C1 segment of cervical spinal cord (tissue), 14 donors: Measurements from ENCODE around the gene CARD11.

Experiments
- DNase-seq, 14 donors: peaks; one replicate each; lab custom pipeline; 2025; lab: John Stamatoyannopoulos, UW

Gene CARD11

DNA sequence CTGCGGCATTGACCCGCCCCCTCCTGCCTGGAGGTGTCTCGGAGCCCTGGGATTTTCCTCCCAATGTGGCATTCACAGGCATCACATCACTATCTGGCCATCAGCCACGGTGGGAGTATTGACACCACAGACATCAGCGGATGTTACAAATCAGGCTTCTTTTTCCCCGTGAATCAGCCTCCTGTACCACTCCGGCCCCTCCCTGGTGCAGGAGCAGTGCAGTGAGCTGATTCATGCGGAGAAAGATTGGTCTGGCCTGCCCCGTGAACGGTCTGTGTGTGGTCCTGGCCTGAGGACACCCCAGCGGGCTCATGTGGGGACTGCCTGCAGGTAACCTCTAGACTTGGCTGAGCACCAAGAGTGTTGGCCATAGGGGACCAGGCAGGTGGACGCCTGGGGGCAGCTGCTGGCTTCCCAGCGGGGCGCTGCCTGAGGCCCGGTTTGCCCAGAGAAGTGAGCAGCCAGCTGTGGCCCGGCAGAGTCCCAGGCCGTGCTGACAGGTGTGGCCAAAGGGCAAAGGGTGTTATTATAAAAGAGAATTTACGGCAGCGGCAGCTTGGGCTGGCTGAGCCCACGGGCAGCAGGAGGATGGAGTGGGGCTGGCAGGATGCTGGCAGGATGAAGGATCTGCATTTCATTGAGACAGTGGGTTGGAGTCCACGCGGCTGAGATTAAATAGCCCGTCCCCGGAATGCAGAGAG, 167.5 kb downstream of the CARD11 start:
- no peak for DNase-seq

DNA sequence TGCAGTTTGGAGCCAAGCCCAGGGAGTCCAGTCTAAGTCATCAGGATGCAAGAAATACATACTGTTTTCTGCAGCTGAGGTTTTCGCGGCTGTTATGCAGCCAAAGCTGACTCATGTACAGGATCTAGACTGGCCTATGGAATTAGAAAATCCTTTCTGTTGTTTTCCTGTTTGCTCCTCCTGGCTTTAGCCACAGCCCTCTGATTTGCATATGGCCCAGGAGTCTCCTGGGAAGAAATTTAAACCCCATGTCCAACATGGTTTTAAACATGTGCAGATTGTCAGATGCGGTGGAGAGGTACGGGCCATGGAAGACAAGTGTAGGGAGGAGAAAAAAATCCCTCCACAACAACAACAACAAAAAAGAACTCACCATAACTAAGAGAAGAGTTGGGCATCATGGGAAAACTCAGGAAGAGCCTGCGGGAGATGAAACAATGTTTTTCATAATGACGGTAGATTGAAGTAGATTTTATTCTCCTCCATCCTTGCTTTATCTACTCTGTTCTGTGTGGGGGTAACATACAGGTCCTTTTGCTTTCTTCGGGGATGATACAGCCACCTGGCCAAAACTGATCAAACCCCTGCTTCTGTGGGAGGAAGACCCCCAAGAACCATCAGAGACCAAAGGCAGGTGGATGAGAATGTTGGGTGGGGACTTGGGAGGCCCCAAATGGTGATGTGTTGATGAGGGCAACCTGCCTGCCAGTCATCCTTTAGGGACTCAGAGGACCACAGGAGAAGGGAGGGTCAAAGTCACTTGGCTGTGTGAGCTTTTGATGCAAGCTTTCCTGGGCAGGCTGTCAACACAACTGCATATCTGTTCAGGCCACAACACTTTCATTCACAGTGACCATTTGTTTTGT, 169.7 kb downstream of the CARD11 start:
- DNase-seq, result no peak

DNA sequence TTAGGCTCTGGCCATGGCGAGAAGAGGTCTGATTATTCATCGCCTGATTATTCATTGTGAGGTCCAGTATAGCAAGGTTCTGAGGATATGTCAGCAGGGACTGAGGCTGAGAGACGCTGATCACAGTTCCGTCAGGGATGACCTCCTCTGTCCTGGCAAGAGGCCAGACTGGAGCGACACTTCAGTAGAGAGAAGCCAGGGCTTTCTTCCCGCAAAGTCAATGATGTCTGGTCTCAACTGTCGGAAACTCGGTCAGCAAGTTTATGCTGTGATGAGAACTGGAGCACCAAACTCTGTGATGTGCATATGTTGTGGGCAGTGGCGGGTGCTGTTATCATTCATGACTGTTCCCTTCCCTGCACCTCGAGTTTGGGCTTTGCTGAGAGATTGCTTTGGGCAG, 170.5 kb downstream of the CARD11 start:
- no peak for DNase-seq

DNA sequence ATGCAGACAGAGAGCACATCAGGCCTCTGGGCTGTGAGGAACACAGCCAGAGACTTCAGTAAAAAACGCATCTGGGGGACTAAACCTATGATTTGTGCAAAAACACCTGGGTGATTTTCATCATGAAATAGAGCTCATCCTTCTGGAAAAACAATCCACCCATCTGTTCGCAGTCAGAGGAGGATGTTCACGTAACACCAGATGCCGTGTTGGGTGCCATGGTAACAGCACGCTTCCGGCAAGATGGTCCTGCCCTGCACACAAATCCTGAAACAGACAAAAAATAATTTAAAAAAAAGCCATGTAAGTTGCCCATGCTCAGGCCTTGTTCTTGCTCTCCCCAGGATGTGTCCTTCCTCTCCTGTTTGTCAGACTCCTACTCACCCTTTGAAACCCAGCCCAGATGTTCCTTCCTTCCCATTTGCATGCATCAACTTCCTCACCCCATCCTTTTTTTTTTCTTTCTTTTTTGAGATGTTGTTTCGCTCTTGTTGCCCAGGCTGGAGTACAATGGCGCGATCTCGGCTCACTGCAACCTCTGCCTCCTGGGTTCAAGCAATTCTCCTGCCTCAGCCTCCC, 171.3 kb downstream of the CARD11 start:
- DNase-seq, result no peak

DNA sequence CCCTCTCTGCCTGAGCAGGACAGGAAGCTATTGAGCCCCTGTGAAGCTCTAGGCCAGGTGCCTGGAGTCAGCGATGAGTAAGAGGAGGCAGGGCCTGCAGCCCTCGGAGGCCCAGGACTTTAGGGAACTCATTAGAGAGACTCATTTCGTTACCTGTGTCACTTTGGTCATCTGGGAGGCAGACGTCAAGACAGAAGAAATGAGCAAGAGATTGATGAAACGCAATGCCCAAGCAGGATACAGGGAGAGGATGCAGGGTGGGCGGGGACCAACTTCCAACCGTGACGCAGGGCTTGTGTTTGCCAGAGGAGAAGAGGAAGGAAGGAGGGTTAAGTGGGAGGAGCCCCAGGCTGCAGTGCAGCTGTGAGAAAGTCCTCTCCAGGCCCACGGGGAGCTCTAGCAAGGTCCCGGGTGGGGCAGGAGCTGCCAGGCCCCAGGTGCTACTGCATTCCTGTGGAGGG, 173.2 kb downstream of the CARD11 start:
- peak in 5 of 14 donors; percentile 5 to 26 (median 18) for DNase-seq

DNA sequence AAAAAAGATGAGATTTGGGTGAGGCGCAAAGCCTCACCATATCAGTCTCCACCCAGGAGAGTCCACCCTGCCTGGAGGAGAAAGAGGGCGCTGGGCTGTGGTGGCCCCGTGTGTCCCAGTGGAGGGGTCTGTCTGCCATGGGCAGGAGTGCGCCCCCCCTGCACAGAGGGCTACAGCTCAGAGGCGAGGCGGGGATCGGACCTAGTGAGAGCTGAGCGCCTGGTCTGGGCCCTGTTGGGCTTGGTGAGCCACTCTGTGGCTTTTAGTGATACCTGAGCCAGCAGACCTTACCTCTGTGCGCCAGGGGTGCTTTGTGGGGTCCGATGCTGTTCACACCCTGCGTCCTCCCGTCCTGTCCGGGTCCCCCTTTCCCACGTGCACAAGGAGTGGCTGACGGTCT, 173.7 kb downstream of the CARD11 start:
- DNase-seq, result no peak

DNA sequence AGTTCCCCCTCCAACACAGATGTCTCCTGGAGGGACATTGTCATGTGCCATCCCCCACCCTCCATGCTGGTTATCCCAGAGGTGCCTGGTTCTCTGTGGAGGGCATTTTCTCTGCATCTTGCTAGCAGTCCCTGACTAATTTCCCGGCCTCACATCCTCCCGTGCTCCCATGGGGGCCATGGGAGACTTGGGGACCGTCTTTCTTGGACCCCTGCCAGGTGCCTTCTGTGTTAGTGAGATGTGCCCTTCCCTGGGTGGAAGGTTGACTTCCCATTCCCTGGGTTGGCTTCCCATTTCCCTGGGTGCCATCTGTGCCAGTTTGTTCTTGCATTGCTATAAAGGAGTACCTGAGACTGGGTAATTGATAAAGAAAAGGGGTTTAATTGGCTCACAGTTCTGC, 177.1 kb downstream of the CARD11 start:
- DNase-seq, result no peak

DNA sequence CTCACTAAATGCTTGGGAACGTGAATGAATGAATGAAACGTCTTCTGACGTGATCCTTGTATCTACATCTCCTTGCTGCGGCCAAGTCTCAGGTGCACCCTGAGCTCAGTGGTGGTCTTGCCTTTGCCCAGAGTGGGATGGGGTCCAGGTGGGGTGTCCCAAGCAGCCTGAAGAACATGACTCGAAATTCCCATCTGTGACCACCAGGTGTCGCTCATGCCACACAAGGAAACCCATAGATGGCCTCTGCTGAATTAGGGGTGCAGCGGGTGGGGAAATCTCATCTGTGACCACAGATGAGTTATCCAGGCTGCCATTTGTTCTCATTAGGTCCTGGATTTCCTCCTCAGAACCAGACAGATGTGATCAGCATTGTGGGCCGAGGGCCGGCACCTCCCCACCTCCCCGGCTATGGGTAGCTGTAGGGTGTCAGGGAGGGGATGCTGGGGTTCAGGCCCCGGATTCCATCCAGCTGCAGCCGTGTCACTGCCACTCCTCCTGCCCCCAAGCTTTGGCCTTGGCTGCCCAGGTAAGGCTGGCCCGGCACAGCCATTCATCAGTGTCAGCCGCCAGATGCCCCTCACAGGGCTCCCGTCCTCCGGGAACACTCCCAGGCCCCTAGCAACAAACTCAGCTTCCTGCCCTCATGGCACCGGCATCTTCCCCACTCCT, 178.5 kb downstream of the CARD11 start:
- peak in 10 of 14 donors; percentile 5 to 55 (median 24) for DNase-seq

DNA sequence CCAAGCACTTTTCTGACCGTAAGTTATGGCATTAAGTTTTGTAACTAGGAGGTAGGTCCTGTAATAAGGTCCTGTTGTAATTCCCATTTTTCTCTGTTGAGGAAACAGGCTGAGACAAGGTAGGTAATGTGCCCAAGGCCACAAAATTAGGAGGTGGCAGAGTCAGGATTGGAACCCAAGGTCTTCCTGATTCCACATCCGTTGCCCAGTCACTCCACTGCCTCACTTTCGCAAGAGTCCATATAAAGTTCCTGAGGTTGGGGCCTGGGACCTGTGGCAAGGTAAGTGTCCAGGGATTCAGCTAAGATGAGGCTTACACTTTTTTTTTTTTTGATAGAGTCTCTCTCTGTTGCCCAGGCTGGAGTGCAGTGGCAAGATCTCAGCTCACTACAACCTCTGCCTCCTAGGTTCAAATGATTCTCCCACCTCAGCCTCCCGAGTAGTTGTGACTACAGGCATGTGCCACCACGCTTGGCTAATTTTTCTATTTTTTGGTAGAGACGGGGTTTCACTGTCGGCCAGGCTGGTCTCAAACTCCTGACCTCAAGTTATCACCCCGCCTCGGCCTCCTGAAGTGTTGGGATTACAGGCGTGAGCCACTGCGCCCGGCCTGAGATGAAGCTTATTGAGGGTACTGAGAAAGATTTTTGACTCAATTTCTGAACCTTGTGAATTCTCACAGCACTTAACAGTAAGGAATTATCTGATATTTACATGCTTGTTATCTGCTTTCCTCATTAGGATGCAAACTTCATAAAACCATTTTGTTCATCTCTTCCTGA, 179.3 kb downstream of the CARD11 start:
- DNase-seq, result no peak

DNA sequence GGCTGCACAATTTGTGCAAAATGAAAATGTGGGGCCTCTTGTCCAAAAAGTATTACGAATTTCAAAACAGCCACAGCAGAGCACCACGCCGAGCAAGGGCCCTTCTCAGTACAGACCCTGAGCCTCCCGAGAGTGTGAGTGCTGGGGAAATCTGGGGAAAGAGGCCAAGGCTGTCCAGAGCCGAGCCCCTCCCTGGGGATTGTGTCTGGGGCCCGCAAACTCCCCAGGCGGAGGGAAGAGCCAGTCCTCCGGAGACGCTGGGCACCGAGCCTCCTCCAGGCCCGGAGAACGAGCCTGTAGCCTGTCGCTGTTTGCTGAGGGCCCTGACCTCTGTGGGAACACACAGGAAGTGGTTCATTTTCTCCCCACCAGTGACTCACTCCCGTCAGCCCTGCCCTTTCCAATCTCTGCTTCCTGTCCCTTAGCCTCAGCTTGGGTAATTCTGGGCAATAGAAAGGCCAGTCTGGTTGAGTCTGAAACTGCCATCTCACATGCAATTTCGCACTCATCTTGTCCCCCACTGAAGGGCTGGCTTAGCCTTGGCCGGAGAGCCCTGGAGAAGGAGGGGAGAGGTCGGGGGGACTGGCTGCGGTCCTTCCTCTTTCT, 180.1 kb downstream of the CARD11 start:
- peak in 8 of 14 donors; percentile 10 to 72 (median 24) for DNase-seq

DNA sequence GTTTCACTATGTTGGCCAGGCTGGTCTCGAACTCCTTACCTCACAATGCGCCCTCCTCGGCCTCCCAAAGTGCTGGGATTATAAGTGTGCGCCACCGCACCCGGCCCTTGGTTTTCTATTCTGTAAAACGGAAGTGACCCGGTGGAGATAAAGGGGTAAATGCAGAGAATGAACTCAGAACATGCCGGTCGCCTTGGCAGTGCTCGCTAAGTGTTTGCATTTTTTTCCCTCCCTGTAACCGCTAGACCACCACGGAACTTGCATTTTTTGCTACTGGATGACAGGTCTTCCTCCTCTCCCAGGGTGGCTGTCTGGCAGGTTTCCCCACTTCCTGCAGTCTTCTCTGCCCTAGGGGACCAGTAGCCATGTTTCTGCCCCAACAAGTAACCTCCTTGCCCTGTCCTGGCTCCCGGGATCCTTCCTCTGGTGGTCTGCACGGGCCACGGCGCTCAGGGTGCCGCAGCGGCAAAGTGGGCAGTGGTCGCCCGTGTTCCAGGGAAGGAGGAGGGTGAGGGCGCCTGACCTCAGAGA, 180.8 kb downstream of the CARD11 start:
- no peak for DNase-seq

DNA sequence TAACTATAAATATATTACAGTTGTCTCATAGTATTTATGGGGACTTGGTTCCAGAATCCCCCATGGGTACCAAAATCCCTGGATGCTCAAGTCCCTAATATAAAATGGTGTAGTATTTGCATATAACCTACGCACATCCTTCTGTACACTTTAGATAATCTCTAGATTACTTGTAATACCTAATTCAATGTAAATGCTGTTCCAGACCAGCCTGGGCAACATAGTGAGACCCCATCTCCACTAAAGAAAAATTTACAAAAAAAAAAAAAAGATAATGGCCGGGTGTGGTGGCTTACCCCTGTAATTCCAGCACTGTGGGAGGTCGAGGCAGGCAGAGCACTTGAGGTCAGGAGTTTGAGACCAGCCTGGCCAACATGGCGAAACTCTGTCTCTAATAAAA, 182.2 kb downstream of the CARD11 start:
- DNase-seq, result no peak

DNA sequence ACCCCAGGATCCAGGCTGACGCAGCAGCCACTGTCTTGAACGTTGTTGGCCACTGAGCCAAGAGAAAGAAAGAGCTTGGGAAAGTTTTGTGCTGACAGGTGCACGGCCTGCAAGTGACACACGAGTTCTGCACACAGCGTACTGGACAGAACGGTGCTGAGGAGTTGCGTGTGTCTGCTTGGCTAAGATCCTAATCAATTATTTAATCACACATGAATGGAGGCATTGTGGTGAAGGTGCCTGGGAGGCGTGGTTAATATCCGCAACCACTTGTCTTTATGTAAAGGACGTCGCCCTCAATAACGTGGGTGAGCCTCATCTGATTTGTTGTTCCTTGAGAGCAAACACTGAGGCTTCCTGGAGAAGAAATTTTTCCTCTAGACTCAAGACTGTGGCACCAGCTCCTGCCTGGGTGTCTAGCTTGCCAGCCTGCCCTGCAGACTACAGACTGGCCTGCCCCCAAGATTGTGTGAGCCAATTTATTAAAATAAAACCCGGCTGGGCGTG, 183.0 kb downstream of the CARD11 start:
- DNase-seq, result no peak

DNA sequence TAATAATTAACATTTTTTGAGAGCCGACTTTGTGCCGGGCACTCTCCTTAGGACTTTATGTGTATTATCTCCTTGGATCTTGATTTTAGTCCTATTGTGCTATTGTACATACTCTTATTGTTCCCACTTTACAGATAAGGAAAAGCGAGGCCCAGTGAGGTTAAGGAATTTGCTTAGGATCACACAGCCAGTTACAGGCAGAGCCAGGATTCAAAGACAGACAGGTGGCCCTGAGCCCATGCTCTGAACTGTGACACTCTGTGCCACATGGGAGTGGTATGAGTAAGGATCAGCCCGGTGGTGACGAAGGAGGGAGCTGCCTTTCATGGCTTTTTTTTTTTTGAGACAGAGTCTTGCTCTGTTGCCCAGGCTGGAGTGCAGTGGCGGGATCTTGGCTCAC, 183.7 kb downstream of the CARD11 start:
- DNase-seq, result no peak

DNA sequence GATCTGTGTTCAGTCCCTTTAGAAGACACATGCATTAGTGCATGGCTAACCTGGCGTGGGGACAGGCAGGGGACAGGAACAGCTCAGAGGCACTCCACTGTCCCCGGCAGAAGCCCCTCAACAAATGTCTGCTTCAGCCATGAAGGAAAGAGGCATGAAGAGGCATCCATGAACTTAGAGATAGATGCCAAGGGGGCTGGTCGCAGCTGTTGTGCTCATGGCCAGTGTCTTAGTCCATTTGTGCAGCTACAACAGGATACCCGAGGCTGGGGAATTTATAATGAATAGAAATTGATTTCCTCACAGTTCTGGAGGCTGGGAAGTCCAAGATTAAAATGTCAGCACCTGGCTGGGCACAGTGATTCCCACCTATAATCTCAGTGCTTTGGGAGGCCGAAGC, 185.0 kb downstream of the CARD11 start:
- no peak for DNase-seq

DNA sequence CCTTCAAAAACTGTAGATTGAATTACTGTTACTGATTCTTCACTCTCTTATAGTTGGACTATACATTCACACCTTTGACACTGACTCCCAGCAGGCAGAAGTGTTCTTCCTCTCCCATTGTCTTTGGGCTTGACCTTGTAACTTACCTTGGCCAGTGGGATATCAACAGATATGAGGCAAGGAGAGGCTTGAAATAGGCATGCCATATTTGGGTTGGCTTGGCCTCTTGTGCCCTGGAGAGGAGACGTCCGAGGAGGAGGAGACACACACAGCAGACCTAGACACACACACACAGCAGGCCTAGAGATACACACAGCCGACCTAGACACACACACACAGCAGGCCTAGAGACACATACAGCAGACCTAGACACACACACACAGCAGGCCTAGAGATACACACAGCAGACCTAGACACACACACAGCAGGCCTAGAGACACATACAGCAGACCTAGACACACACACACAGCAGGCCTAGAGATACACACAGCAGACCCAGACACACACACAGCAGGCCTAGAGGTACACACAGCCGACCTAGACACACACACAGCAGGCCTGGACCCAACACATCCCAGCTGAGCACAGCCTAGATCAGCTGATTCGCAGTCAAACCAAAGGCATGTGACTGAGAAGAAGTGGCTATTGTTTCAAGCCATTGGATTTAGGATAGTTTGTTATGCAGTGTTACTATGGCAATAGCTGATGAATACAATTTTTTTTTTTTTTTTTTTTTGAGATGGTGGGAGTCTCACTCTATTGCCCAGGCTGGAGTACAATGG, 187.1 kb downstream of the CARD11 start:
- no peak for DNase-seq
